ENCODE measurements around the gene CNIH3.
A peak's percentile ranks its signal among the peaks of the same experiment; 100 is the strongest.

CNIH3 gene

GRCh38 chr1:224616756-224617409, 766 bp downstream of the CNIH3 start:
- no peak for DNase-seq (ENCODE audit: low spot score)

DNA sequence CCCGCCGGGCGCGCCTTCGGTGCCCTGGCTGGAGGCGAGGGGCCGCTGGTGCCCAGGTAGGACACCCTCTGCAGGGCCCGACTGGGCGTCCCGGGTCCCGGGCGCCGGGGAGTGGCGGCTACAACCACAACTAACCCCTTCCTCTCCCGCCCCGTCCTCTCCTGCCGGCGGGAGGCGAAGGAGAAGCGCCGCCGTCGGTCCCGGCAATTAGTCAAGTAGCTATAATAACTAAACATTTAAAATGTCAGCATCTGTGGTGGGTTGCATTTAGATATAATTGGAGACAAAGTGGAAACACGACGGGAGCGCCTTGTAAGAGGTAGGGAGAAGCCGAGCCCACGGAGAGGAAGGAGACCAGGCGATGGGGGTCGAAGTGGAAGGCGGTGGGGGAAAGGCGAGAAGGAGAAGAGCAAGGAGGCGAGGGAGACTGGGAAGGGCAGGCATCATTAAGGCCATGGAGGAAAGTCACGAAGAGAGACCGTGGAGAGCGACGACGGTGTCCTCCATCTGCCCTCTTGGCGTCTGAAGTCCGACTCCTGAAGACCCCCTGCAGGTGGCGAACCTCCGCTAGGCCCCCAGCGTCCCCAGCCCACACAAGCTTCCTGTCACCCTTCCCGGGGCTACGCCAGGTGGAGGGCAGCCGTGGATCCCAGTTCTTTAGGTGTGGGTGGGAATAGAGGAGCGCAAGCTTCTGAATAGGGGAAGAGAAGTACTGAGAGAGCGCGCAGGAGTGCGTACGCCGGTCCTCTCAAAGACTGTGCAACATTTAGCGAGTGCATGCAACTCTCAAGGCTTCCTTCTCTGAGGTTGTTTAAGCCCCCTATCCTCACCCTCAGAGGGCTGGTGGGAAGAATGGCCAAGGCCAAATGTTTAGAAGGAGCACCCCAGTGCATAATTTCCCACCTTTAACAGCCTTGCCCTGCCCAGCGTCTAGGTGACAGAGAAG, 1.6 kb downstream of the CNIH3 start:
- no peak for DNase-seq (ENCODE audit: low spot score)

- no peak for DNase-seq (ENCODE audit: low spot score)
Observed at GRCh38 chr1:224619209-224619608, 3.1 kb downstream of the CNIH3 start.

DNA sequence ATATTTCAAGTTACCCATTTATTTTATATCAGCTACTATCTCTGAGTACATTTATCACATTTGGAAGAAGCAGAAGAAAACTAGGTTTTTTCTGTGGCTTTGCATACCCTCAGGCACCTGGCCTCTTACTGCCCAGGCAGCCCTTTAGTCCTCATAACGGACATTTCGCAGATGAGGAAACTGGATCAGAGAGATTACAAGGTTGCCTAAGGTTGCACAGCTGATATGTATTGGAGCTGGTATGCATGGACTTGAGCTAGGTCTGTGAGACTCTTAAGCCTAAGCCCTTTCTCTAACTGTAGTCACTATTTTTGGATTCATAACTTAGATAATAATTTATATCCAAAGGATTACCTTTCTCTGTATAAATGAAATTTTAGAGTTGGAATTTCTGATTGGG, 4.0 kb downstream of the CNIH3 start:
- no peak for DNase-seq (ENCODE audit: low spot score)

DNA sequence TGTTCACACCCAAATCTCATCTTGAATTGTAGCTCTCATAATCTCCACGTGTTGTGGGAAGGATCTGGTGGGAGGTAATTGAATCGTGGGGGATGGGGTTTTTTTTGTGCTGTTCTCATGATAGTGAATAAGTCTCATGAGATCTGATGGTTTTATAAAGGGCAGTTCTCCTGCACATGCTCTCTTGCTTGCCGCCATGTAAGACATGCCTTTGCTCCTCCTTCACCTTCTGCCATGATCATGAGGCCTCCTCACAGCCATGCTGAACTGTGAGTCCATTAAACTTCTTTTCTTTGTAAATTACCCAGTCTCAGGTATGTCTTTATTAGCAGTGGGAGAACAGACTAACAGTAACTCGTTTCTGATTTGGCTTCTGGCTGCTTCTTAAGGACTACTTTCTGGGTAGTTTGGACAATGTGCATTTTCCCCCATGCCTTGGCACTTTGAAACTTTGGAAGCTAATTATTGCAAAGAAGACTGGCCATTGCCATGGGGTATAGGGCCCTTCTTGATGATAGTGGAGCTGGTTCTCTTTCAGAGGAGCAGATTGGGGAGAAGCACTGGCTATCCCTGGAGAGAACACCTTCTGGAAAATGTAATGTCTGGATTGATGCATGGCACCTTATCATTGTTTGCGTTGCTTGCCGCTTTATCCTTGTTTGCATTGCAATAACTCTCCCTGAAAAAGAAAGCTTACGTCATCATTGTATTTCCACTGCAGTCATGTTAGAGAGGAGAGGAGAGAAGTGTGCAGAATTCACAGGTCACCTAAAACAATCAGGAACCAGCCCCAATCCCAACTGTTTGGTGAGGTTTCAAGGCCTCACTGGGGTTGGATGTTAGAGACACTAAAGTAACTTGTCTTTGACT, 5.9 kb downstream of the CNIH3 start:
- DNase-seq (ENCODE audit: low spot score), result no peak

GRCh38 chr1:224622831-224623230, 6.7 kb downstream of the CNIH3 start:
- no peak for DNase-seq (ENCODE audit: low spot score)

- no peak for DNase-seq (ENCODE audit: low spot score)
Observed at GRCh38 chr1:224623310-224623714, 7.2 kb downstream of the CNIH3 start.

DNA sequence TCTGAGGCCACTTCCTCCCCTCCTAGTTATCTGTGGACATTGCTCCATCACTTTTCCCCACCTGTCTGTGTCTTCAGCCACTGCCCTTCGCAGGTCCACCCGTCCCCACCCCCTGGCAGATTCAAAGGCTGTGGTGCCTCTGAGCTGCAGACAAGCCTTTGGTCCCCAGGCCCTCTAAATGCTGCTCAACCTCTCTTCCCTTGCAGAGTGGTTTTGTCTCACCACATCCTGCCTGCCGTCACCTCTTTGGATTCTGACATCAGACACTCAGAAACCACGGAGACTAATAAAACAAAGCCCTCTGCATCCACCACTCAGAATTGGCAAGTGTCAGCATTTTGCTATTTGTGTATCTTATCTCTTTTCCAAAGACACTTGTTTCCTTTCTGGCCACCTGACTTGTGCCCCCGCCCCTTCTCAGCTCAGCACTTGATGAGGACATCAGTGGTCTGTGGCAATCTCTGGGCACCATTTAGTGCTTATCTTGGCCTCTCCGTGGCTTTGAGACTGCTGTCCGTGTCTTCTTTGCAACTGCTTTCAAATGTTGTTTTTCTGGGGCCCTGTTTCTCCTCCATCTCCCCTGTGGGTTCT, 7.7 kb downstream of the CNIH3 start:
- peak; percentile 40 for DNase-seq (ENCODE audit: low spot score)

- DNase-seq (ENCODE audit: low spot score), result no peak
Observed at GRCh38 chr1:224624432-224624831, 8.3 kb downstream of the CNIH3 start.

DNA sequence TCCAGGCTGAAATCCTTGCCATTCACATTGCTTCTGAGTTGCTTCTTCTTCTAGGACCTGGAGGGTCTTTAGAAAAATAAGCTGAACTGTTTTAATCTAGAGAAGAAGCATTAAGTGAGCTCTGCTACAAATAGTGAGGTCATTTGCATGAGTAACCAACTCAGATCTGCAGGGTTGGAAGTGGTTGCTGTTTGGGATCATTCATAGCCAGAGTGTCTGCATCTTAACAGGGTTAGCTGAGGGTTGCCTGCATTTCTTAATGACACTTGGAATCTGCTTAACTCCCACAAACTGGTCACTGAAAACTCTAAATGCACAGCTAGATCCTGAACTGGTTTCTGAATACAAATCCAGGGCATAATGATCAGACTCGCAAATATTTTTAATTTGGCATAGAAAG, 9.9 kb downstream of the CNIH3 start:
- DNase-seq (ENCODE audit: low spot score), result peak; percentile 4

DNA sequence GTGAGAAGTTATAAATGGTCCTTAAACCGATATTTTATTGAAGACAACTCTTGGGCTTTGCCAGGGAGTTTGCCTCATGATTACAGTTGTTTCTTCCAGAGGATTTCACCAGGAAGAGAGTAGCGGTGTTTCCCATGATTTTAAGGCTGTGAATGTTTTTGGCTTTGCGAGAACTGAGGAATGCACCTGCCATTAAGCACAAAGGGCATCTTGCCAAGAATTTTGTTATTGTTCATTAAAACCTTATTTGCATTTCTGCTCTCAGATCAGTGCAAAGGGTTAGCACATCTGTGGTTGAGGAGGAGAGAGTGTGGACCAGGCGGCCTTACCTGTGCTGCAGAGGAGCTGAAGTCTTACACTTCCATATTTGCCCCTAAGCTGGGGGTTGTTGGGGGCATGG, 13.8 kb downstream of the CNIH3 start:
- no peak for DNase-seq (ENCODE audit: low spot score)

DNA sequence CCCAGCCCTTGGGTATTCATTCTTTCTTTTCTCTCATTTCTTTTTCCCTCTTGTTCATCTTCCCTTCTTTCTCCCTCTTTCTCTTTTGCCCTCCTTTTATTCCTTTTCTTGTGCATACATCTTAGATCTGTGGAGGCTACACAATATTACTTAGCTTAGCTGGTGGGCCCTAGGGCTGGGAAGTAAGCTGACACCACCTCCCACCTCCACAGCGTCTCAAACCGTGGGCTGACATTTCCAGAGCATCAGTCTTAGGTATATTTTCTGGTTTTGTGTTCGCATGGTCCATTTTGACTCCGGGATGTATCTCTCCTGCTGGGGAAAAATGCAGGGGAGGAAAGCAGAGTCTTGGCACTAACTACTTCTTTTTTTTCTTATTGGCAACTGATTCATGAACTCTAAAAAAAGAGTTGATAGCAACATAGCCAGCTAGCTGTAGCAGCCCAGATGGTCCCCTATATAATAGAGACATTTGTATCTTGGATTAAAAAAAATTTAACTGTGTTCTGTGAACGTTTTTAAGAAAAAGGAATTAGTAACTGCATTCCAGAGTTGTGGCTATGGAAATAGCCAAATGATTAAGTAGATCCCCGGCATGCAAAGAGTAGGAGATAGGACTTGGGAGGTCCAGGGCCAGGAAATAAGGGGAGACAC, 15.5 kb downstream of the CNIH3 start:
- no peak for DNase-seq (ENCODE audit: low spot score)

DNA sequence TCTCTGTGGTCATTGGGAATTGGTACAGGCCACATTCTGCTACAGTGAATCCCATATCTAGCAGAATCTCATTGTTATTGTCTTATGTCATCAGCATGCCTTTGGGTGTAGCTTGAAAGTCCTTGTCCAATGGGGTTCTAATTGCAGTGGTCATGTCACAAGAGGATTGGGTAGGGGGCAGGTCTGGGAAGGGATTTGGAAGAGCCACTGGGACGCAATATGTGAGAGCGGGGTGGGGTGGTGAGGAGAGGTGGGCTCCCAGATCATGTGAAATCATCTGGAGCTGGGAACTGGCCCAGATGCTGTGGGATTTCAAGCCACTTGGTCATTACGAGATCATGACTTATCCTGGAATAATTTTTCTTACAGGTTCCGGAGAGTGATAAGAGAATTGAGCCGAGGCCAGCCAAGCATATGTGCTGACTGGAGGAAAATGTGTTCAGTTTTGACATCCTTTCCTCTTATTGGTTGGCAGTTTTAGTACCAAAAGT, 16.3 kb downstream of the CNIH3 start:
- peak; percentile 8 for DNase-seq (ENCODE audit: low spot score)

DNA sequence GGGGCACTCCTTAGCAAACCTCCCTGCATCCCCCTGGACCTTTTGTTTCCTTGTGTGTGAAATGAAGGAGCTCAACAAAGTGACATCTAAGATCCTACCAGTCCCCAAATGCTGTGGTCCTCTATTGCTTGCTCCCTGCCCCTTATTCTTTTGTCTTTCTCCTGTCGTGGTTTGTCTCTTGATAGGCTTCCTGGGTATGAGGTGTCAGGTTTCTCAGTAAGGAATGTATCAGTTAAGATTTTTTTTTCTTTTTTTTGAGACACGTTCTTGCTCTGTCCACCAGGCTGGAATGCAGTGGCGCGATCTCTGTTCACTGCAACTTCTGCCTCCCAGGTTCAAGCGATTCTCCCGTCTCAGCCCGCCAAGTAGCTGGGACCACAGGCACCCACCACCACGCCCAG, 16.8 kb downstream of the CNIH3 start:
- no peak for DNase-seq (ENCODE audit: low spot score)

DNA sequence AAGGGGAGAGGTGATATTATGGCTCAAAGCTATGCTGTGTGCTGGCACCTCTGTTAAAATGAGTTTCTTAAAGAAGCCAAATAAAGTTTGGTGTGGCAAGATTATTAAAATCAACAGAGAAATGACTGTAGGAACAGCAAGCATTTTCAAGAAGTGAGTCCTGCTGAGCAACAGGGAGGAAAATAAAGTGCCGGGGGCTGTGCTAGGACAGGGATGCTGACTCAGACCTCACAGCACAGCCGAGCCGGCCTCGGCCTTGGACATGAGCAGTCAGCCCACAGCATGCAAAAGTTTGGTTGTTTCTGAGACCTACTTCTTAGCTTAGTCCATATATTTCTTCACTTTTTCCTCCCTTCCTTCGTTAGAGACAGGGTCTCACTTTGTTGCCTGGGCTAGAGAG, 19.2 kb downstream of the CNIH3 start:
- peak; percentile 34 for DNase-seq (ENCODE audit: low spot score)

GRCh38 chr1:224637515-224637914, 21.4 kb downstream of the CNIH3 start:
- peak; percentile 37 for DNase-seq (ENCODE audit: low spot score)

DNA sequence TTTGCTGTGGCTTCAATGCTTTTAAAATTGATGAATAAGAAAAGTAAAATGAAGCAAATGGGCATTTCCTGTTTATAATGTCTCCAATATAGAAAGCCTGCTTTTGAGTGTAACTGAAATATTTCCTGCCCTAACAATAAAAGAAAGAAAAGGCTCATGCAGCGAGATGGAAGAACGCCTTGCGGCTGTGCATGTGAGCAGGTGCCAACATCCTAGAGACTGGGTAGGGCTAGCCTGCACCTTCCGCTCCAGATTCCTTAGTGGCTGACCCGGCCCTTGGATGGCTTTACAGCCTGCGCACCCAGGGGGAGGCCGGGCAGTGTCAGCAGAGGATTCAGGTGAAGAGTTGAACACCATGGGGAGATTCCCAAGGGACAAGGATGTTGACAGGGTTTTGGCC, 21.8 kb downstream of the CNIH3 start:
- DNase-seq (ENCODE audit: low spot score), result no peak

GRCh38 chr1:224639426-224639975, 23.4 kb downstream of the CNIH3 start:
- no peak for DNase-seq (ENCODE audit: low spot score)

GRCh38 chr1:224640018-224640417, 23.9 kb downstream of the CNIH3 start:
- DNase-seq (ENCODE audit: low spot score), result no peak

GRCh38 chr1:224640587-224640986, 24.5 kb downstream of the CNIH3 start:
- DNase-seq (ENCODE audit: low spot score), result no peak

- DNase-seq (ENCODE audit: low spot score), result no peak
Observed at GRCh38 chr1:224641030-224641429, 24.9 kb downstream of the CNIH3 start.
